AG04449 (cell line): ENCODE measurements around the gene MYO1B.
A peak's percentile ranks its signal among the peaks of the same experiment; 100 is the strongest.

Experiments
- CTCF ChIA-PET: fragments of 350-600 bp; formaldehyde crosslinking; extraction: SDS; loops from one replicate; lab custom pipeline; 2021; ENCODE audit warnings: antibody characterized with exemption; lab: Yijun Ruan, JAX
- POLR2A ChIA-PET: fragments of 400-600, 350-600 bp; formaldehyde crosslinking; extraction: SDS; loops from one replicate; lab custom pipeline; 2020; ENCODE audit warnings: antibody characterized with exemption, inconsistent platforms; lab: Yijun Ruan, JAX
- DNase-seq: peaks from one replicate; pipeline ENCODE4 v3.0.0-alpha.2; 2010; ENCODE audit warnings: low read depth, low spot score
- H3K4me3 ChIP-seq: 2 replicates; pipeline ENCODE4 v1.5.1; 2011; ENCODE audit warnings: low read depth, mild to moderate bottlenecking, control low read depth, low read length
- TF ChIP-seq, protein P1 (sequence below): IDR thresholded peaks from one replicate; pipeline ENCODE4 v1.5.1; 2011; ENCODE audit warnings: mild to moderate bottlenecking, moderate library complexity, low read length, control low read depth, inconsistent platforms; ENCODE audit not compliant: insufficient read depth; ENCODE audit errors: missing control alignments

The MYO1B gene

DNA sequence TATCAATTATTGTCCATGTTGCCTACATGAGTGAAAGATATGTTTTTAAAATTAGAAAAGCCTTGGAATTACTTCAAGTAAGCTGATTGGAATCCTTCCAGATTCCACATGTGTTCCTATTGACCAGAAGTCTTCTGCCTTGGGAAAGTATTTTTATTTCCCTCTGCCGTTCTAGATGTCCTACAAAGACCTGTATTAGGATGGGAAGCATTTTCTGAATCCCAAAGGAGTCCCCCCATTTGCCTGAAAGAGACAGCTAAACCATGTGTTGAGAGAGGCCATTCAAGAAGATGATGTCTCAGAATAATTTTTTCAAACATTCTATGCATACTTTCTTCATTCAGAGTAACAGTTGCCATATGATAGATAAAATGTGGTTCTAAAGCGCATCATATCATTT, 19.0 kb upstream of the MYO1B start:
- CTCF ChIA-PET = interaction anchor here (2.4 to 4.2 kb wide), 3 partner anchors 9 to 61 kb away, joined by 6 to 39 read pairs (median 12); no protein-coding TSS in a partner anchor
- POLR2A ChIA-PET = no interaction called here
- no peak overlapping the region for H3K4me3 ChIP-seq
- TF ChIP-seq, protein P1, sequence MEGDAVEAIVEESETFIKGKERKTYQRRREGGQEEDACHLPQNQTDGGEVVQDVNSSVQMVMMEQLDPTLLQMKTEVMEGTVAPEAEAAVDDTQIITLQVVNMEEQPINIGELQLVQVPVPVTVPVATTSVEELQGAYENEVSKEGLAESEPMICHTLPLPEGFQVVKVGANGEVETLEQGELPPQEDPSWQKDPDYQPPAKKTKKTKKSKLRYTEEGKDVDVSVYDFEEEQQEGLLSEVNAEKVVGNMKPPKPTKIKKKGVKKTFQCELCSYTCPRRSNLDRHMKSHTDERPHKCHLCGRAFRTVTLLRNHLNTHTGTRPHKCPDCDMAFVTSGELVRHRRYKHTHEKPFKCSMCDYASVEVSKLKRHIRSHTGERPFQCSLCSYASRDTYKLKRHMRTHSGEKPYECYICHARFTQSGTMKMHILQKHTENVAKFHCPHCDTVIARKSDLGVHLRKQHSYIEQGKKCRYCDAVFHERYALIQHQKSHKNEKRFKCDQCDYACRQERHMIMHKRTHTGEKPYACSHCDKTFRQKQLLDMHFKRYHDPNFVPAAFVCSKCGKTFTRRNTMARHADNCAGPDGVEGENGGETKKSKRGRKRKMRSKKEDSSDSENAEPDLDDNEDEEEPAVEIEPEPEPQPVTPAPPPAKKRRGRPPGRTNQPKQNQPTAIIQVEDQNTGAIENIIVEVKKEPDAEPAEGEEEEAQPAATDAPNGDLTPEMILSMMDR = no peak
- no peak for DNase-seq

DNA sequence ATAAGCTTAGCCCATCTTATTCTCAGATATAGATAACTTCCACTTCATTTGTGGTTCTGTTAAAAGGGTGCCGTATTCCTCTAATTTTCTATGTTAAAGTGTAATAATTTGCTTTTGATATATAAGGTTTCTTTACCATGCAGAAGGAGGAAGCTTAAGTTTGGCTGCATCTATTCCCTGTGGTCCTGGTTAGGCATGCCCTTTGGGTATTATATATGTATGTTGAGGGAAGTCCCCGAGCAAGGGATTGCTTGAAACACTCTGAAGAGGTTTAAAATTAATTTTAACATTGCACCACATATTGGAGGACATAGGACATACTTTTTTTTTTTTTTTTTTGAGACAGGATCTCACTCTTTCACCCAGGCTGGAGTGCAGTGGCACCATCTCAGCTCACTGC, 16.9 kb upstream of the MYO1B start:
- CTCF ChIA-PET = interaction anchor here (1.0 to 4.2 kb wide), 4 partner anchors 11 to 294 kb away, joined by 3 to 39 read pairs (median 8); no protein-coding TSS in a partner anchor
- POLR2A ChIA-PET = no interaction called here
- H3K4me3 ChIP-seq = no peak overlapping the region
- TF ChIP-seq, protein P1 = no peak
- no peak for DNase-seq

DNA sequence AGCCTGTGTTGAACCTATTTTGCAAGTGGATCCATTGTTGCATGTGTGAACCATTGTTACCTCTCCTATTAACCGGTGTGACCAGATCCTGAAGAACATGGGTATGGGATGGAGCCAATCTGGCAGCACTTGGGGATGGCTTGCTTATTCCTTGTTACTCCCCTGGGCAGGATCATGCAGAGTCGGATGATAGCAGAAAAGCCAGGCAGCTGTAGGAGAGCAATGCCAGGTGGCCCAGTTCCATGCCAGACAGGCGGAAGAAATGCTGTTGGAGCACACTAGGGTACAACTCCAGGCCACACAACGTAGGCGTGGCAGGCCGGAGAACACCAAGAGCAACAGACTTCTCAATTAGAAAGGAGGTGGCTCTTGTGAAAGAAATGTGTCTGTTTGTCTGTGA, 16.3 kb upstream of the MYO1B start:
- CTCF ChIA-PET = interaction anchor here (1.0 to 4.2 kb wide), 3 partner anchors 12 to 293 kb away, joined by 5 to 39 read pairs (median 12); no protein-coding TSS in a partner anchor
- DNase-seq = no peak
- H3K4me3 ChIP-seq = no peak overlapping the region
- POLR2A ChIA-PET = no interaction called here
- TF ChIP-seq, protein P1 = no peak

DNA sequence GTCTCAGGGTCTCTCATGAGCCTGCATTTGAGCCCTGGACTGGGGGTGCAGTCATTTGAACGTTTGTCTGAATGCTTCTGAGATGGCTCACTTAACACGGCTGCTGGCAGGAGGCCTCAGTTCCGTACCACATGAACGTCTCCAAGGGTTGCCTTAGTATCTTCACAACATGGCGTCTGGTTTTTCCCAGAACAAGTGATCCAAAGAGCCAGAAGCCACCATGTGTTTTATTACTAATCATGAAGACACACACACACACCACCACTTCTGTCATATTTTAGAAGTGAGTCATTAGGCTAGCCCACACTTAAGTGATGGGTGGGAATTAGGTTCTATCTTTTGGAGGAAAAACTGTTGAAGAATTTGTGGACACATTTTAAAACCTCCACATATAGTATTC, 15.0 kb upstream of the MYO1B start:
- TF ChIP-seq, protein P1 = no peak
- H3K4me3 ChIP-seq = no peak overlapping the region
- ChIA-PET POLR2A (interaction anchor here (1.6 kb wide), 1 partner anchor 15 kb away, joined by 4 read pairs; the partner anchor contains the start of gene MYO1B), CTCF (interaction anchor here (1.0 to 3.2 kb wide), 12 partner anchors 12 to 292 kb away, joined by 3 to 37 read pairs (median 6); partner anchors contain the start of gene MYO1B)
- DNase-seq = peak; percentile 83

DNA sequence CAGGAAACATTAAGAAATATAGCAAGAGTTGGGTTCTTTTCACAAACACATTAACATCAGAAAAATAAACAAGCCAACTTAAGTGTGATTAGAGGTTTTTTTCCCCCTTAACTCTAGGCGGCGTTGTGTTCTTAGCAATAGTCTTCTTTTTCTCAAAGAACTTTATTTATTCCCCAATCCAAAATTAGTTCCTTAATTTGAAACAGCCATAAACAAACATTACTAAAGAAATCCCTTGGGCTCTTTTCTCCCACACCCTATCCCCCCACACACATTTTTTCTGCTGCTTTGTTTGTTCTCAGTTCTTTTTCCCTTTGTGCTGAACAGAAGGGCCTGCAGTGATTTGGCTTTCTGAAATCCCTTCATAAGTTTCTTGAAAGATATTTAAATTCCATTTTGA, 13.2 kb upstream of the MYO1B start:
- no peak for DNase-seq
- no peak overlapping the region for H3K4me3 ChIP-seq
- ChIA-PET POLR2A (no interaction called here), CTCF (interaction anchor here (0.6 to 3.2 kb wide), 17 partner anchors 8 to 290 kb away, joined by 3 to 37 read pairs (median 5); partner anchors contain the start of gene MYO1B)
- TF ChIP-seq, protein P1 = peak; percentile 47

DNA sequence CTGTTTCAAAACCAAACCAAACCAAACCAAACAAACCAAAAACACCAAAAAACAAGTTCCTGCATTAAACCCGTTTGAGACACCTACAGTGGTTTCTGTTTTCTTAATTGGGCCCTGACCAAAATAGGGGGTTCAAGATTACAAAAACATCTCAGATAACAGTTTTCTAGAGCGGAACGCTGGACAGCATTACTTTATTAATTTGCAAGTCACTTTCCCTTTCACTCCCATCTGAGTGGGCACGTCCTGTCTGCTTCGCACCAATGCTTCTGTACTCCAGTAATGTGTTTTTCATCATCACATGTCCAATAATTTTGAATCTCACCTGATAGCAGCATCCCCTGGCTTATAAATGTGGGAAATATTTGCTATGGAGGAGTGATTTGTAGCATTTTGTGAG, 11.7 kb upstream of the MYO1B start:
- CTCF ChIA-PET = no interaction called here
- no peak for DNase-seq
- TF ChIP-seq, protein P1 = no peak
- no peak overlapping the region for H3K4me3 ChIP-seq
- POLR2A ChIA-PET = no interaction called here
